GM21423 (cell line): Measurements from ENCODE around the gene KIFBP.

Experiments used
- ATAC-seq: cut with Tn5 transposase; IDR thresholded peaks from one replicate; pipeline ENCODE4 v1.9.1; 2021; ENCODE audit warnings: mild to moderate bottlenecking, moderate library complexity; ENCODE audit not compliant: unreplicated experiment

Gene KIFBP

GRCh38 chr10:69049566-69049961 lies 61.0 kb downstream of the KIFBP start:
- no peak for ATAC-seq

- peak; percentile 38 for ATAC-seq
Observed at GRCh38 chr10:69051303-69051702, 62.7 kb downstream of the KIFBP start.

- no peak for ATAC-seq
Observed at GRCh38 chr10:69051710-69052487, 63.3 kb downstream of the KIFBP start.

- no peak for ATAC-seq
Observed at GRCh38 chr10:69052736-69053135, 64.1 kb downstream of the KIFBP start.

GRCh38 chr10:69055241-69055640 lies 66.6 kb downstream of the KIFBP start:
- no peak for ATAC-seq

GRCh38 chr10:69056129-69056528 lies 67.5 kb downstream of the KIFBP start:
- ATAC-seq: no peak

- no peak for ATAC-seq
Observed at GRCh38 chr10:69056536-69057260, 68.1 kb downstream of the KIFBP start.

GRCh38 chr10:69057261-69057950 lies 68.8 kb downstream of the KIFBP start:
- no peak for ATAC-seq

- ATAC-seq: no peak
Observed at GRCh38 chr10:69057951-69058297, 69.3 kb downstream of the KIFBP start.

- ATAC-seq: no peak
Observed at GRCh38 chr10:69060127-69060798, 71.7 kb downstream of the KIFBP start.

- peak; percentile 41 for ATAC-seq
Observed at GRCh38 chr10:69061305-69062161, 72.9 kb downstream of the KIFBP start.

- no peak for ATAC-seq
Observed at GRCh38 chr10:69062901-69063300, 74.3 kb downstream of the KIFBP start.

GRCh38 chr10:69064762-69065328 lies 76.2 kb downstream of the KIFBP start:
- no peak for ATAC-seq

GRCh38 chr10:69065406-69066361 lies 77.1 kb downstream of the KIFBP start:
- ATAC-seq: peak; percentile 50
